ENCODE data around the gene CRYL1.

CRYL1 gene

GRCh38 chr13:20360041-20360491 is 165.6 kb downstream of the CRYL1 start:
- TF ChIP-seq RAD21 (IDR thresholded peaks at IDR 0.05; ENCODE audit: low read depth), result no peak
- no peak for TF ChIP-seq TEAD4 (IDR thresholded peaks at IDR 0.05)
- no peak for TF ChIP-seq EGR1 (IDR thresholded peaks at IDR 0.05)
- no peak for TF ChIP-seq TCF12 (IDR thresholded peaks at IDR 0.05; ENCODE audit: low read depth)
- no peak for TF ChIP-seq ZBTB7A (IDR thresholded peaks at IDR 0.05; ENCODE audit: low read depth)
- TF ChIP-seq NFIC (IDR thresholded peaks at IDR 0.05), result no peak
- TF ChIP-seq YY1 (IDR thresholded peaks at IDR 0.05; ENCODE audit: low read depth), result no peak

GRCh38 chr13:20359335-20359734 is 166.3 kb downstream of the CRYL1 start:
- TF ChIP-seq CEBPB (IDR thresholded peaks at IDR 0.05) (no peak), RAD21 (IDR thresholded peaks at IDR 0.05; ENCODE audit: low read depth) (no peak), TEAD4 (IDR thresholded peaks at IDR 0.05) (no peak), EGR1 (IDR thresholded peaks at IDR 0.05) (no peak), CREB1 (IDR thresholded peaks at IDR 0.05; ENCODE audit: low read depth) (no peak), NFIC (IDR thresholded peaks at IDR 0.05) (no peak), YY1 (IDR thresholded peaks at IDR 0.05; ENCODE audit: low read depth) (no peak), TAF1 (IDR thresholded peaks at IDR 0.05; ENCODE audit: low read depth) (no peak), ZBTB7A (IDR thresholded peaks at IDR 0.05; ENCODE audit: low read depth) (no peak)
- TF ChIP-seq, protein P1, sequence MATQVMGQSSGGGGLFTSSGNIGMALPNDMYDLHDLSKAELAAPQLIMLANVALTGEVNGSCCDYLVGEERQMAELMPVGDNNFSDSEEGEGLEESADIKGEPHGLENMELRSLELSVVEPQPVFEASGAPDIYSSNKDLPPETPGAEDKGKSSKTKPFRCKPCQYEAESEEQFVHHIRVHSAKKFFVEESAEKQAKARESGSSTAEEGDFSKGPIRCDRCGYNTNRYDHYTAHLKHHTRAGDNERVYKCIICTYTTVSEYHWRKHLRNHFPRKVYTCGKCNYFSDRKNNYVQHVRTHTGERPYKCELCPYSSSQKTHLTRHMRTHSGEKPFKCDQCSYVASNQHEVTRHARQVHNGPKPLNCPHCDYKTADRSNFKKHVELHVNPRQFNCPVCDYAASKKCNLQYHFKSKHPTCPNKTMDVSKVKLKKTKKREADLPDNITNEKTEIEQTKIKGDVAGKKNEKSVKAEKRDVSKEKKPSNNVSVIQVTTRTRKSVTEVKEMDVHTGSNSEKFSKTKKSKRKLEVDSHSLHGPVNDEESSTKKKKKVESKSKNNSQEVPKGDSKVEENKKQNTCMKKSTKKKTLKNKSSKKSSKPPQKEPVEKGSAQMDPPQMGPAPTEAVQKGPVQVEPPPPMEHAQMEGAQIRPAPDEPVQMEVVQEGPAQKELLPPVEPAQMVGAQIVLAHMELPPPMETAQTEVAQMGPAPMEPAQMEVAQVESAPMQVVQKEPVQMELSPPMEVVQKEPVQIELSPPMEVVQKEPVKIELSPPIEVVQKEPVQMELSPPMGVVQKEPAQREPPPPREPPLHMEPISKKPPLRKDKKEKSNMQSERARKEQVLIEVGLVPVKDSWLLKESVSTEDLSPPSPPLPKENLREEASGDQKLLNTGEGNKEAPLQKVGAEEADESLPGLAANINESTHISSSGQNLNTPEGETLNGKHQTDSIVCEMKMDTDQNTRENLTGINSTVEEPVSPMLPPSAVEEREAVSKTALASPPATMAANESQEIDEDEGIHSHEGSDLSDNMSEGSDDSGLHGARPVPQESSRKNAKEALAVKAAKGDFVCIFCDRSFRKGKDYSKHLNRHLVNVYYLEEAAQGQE (IDR thresholded peaks at IDR 0.05; ENCODE audit: low read depth), result no peak
- TF ChIP-seq, protein P2, sequence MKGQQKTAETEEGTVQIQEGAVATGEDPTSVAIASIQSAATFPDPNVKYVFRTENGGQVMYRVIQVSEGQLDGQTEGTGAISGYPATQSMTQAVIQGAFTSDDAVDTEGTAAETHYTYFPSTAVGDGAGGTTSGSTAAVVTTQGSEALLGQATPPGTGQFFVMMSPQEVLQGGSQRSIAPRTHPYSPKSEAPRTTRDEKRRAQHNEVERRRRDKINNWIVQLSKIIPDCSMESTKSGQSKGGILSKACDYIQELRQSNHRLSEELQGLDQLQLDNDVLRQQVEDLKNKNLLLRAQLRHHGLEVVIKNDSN (IDR thresholded peaks at IDR 0.05), result no peak

- TF ChIP-seq, protein P3, sequence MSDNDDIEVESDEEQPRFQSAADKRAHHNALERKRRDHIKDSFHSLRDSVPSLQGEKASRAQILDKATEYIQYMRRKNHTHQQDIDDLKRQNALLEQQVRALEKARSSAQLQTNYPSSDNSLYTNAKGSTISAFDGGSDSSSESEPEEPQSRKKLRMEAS (IDR thresholded peaks at IDR 0.05), result no peak
- TF ChIP-seq FOXM1 (IDR thresholded peaks at IDR 0.05; ENCODE audit: borderline replicate concordance, low read depth) (no peak), TCF12 (IDR thresholded peaks at IDR 0.05; ENCODE audit: low read depth) (no peak), TAF1 (IDR thresholded peaks at IDR 0.05; ENCODE audit: low read depth) (no peak), NFIC (IDR thresholded peaks at IDR 0.05) (no peak), EP300 (IDR thresholded peaks at IDR 0.05; ENCODE audit: borderline replicate concordance) (no peak), CEBPB (IDR thresholded peaks at IDR 0.05) (no peak)
- TF ChIP-seq, protein P1 (IDR thresholded peaks at IDR 0.05; ENCODE audit: low read depth), result no peak
These were observed 167.6 kb downstream of the CRYL1 start for GRCh38 chr13:20358022-20358421.

GRCh38 chr13:20356444-20356843 is 169.2 kb downstream of the CRYL1 start:
- TF ChIP-seq TCF12 (IDR thresholded peaks at IDR 0.05; ENCODE audit: low read depth) (no peak), NFIC (IDR thresholded peaks at IDR 0.05) (no peak), TAF1 (IDR thresholded peaks at IDR 0.05; ENCODE audit: low read depth) (no peak), ZBTB7A (IDR thresholded peaks at IDR 0.05; ENCODE audit: low read depth) (no peak)

GRCh38 chr13:20354722-20355121 is 170.9 kb downstream of the CRYL1 start:
- TF ChIP-seq NFIC (IDR thresholded peaks at IDR 0.05), result no peak
- no peak for TF ChIP-seq TEAD4 (IDR thresholded peaks at IDR 0.05)
- no peak for TF ChIP-seq YY1 (IDR thresholded peaks at IDR 0.05; ENCODE audit: low read depth)
- TF ChIP-seq RAD21 (IDR thresholded peaks at IDR 0.05; ENCODE audit: low read depth), result no peak
- TF ChIP-seq TAF1 (IDR thresholded peaks at IDR 0.05; ENCODE audit: low read depth), result no peak
- TF ChIP-seq, protein P3 (IDR thresholded peaks at IDR 0.05), result no peak
- TF ChIP-seq FOXM1 (IDR thresholded peaks at IDR 0.05; ENCODE audit: borderline replicate concordance, low read depth), result no peak
- TF ChIP-seq EGR1 (IDR thresholded peaks at IDR 0.05), result no peak
- TF ChIP-seq, protein P2 (IDR thresholded peaks at IDR 0.05), result no peak
- no peak for TF ChIP-seq CREB1 (IDR thresholded peaks at IDR 0.05; ENCODE audit: low read depth)
- TF ChIP-seq CEBPB (IDR thresholded peaks at IDR 0.05), result no peak
- no peak for TF ChIP-seq EP300 (IDR thresholded peaks at IDR 0.05; ENCODE audit: borderline replicate concordance)
- no peak for TF ChIP-seq TCF12 (IDR thresholded peaks at IDR 0.05; ENCODE audit: low read depth)

DNA sequence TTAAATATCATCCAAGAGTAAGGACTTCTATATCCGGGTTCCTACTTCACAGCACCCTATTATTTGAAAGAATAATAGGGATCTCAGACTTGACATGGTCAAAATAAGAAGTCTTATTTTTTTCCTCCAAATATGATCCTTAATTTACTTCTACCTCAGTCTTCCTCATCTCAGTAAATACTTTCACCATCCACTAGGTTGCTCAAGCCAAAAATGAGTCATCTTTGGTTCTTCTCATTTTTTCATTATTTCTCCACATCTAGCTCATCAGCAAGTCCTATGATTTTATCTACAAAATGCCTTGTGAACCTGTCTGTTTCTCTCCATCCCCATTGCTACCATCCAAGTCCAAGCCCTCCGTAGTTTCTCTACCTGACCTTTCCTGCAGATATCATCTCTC is 171.7 kb downstream of the CRYL1 start:
- TF ChIP-seq, protein P1 (IDR thresholded peaks at IDR 0.05; ENCODE audit: low read depth), result no peak
- TF ChIP-seq CREB1 (IDR thresholded peaks at IDR 0.05; ENCODE audit: low read depth), result no peak
- TF ChIP-seq ZBTB7A (IDR thresholded peaks at IDR 0.05; ENCODE audit: low read depth), result no peak
- no peak for TF ChIP-seq FOXM1 (IDR thresholded peaks at IDR 0.05; ENCODE audit: borderline replicate concordance, low read depth)
- no peak for TF ChIP-seq CEBPB (IDR thresholded peaks at IDR 0.05)
- TF ChIP-seq TEAD4 (IDR thresholded peaks at IDR 0.05), result no peak
- TF ChIP-seq, protein P2 (IDR thresholded peaks at IDR 0.05), result no peak
- no peak for TF ChIP-seq YY1 (IDR thresholded peaks at IDR 0.05; ENCODE audit: low read depth)
- no peak for TF ChIP-seq TCF12 (IDR thresholded peaks at IDR 0.05; ENCODE audit: low read depth)
- no peak for TF ChIP-seq RAD21 (IDR thresholded peaks at IDR 0.05; ENCODE audit: low read depth)
- no peak for TF ChIP-seq TAF1 (IDR thresholded peaks at IDR 0.05; ENCODE audit: low read depth)
- TF ChIP-seq EP300 (IDR thresholded peaks at IDR 0.05; ENCODE audit: borderline replicate concordance), result no peak
- TF ChIP-seq, protein P3 (IDR thresholded peaks at IDR 0.05), result no peak
- TF ChIP-seq NFIC (IDR thresholded peaks at IDR 0.05), result no peak
- TF ChIP-seq EGR1 (IDR thresholded peaks at IDR 0.05), result no peak
